Gastroesophageal sphincter (tissue), 4 donors: ENCODE data around the gene FANCI. TPM values are rescaled to one million over a fixed set of nuclear protein-coding genes. Genes with fewer than 3 reads are reported as not detected.

ENCODE experiments used
- ATAC-seq: fragments of 150-250 bp; one replicate; pipeline ENCODE4 v1.9.1; 2016; ENCODE audit warnings: mild to moderate bottlenecking, moderate library complexity
- H3K27ac ChIP-seq, 4 donors: fragments of 200-600 bp; sonication (generic) in 3 of 4; 1 replicate in 3 of 4; 2 replicates in 1 of 4; pipeline ENCODE4 v1.5.1; 2016 to 2019
- H3K27me3 ChIP-seq: fragments of 200-600 bp; sonication (generic); one replicate; pipeline ENCODE4 v1.5.1; 2019
- H3K36me3 ChIP-seq, 2 donors: fragments of 200-600 bp; sonication (generic); one replicate each; pipeline ENCODE4 v1.5.1; 2019; ENCODE audit warnings: control low read depth in 1 of 2
- H3K4me1 ChIP-seq, 3 donors: fragments of 200-600 bp; sonication (generic); 1 replicate in 2 of 3; 2 replicates in 1 of 3; pipeline ENCODE4 v1.5.1; 2016 to 2019; ENCODE audit warnings: control low read depth in 2 of 3
- H3K4me3 ChIP-seq, 2 donors: fragments of 200-600 bp; sonication (generic); one replicate each; pipeline ENCODE4 v1.5.1; 2019; ENCODE audit warnings: mild to moderate bottlenecking in 1 of 2, moderate library complexity in 1 of 2
- H3K9me3 ChIP-seq, 3 donors: fragments of 200-600 bp; sonication (generic); one replicate each; pipeline ENCODE4 v1.5.1; 2017 to 2019; ENCODE audit warnings: control low read depth in 2 of 3
- EP300 ChIP-seq: sonication (generic); formaldehyde crosslinking; IDR thresholded peaks from one replicate; pipeline ENCODE4 v1.6.1; 2017; ENCODE audit warnings: antibody characterized with exemption, mild to moderate bottlenecking
- POLR2A ChIP-seq, 2 donors: fragments of 450-650 bp; IDR thresholded peaks; one replicate each; pipeline ENCODE4 v1.6.1; 2017; ENCODE audit warnings: antibody characterized with exemption in 2 of 2, mild to moderate bottlenecking in 2 of 2, moderate library complexity in 1 of 2
- POLR2AphosphoS5 ChIP-seq: sonication (generic); formaldehyde crosslinking; IDR thresholded peaks from one replicate; pipeline ENCODE4 v1.6.1; 2017; ENCODE audit warnings: antibody characterized with exemption
- WGBS, 2 donors: methylation state at CpG; one replicate each; pipeline ENCODE4 v1.1.5; 2018; ENCODE audit warnings: low coverage in 1 of 2; 5-methylcytosine and 5-hydroxymethylcytosine counted together
- total RNA-seq, 4 donors: library from RNA; depleted of rRNA; stranded (reverse); fragments of >200 nt; gene quantifications; one replicate each; pipeline ENCODE4 v1.1.0, GENCODE V29; 2016
- TF ChIP-seq, protein P1 (sequence below), 4 experiments: fragments of 200-600 bp in 2 of 4; fragments of 450-650 bp in 2 of 4; sonication (generic) in 1 of 4; IDR thresholded peaks; one replicate each; pipeline ENCODE4 v1.5.1; 2017 to 2019; ENCODE audit warnings: antibody characterized with exemption in 4 of 4, mild to moderate bottlenecking in 2 of 4, moderate library complexity in 2 of 4

The FANCI gene
- total RNA-seq, 4 donors from 2014 or later: 1.9 to 12.5 (median 7.1) TPM

DNA sequence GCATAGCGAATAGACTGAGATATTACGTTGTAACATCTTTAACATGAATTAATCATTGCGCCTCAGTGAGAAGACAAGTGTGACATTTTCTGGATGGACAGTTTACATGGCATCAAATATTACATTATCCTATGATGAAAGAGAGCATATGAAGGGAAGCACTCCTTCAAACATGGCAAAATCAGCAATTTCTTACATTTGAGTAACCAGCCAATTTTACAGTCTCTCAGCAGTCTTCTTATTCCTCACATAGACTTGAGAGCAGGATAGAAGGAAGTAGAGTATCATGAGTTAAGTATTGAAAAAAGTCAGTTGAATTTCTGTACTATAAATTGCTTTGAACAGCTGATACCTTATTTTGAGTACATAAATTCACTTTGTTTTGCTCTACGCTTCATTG lies 38.9 kb downstream of the FANCI start:
- H3K4me1 ChIP-seq: no peaks in the 10 kb centered on the region
- WGBS, 2 donors: 96 to 98% methylated on average over 4 of the region's 4 CpGs
- no peaks in the 10 kb centered on the region for H3K27me3 ChIP-seq
- H3K9me3 ChIP-seq: no peaks in the 10 kb centered on the region
- H3K36me3 ChIP-seq: peaks cover 0 to 10% of the 10 kb centered on the region in 2 donors
- no peak overlapping the region for H3K27ac ChIP-seq
- no peak overlapping the region for H3K4me3 ChIP-seq
- TF ChIP-seq, protein P1, sequence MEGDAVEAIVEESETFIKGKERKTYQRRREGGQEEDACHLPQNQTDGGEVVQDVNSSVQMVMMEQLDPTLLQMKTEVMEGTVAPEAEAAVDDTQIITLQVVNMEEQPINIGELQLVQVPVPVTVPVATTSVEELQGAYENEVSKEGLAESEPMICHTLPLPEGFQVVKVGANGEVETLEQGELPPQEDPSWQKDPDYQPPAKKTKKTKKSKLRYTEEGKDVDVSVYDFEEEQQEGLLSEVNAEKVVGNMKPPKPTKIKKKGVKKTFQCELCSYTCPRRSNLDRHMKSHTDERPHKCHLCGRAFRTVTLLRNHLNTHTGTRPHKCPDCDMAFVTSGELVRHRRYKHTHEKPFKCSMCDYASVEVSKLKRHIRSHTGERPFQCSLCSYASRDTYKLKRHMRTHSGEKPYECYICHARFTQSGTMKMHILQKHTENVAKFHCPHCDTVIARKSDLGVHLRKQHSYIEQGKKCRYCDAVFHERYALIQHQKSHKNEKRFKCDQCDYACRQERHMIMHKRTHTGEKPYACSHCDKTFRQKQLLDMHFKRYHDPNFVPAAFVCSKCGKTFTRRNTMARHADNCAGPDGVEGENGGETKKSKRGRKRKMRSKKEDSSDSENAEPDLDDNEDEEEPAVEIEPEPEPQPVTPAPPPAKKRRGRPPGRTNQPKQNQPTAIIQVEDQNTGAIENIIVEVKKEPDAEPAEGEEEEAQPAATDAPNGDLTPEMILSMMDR (IDR thresholded peaks at IDR 0.05): no peak
- TF ChIP-seq EP300: no peak
- TF ChIP-seq POLR2AphosphoS5: no peak
- no peak for TF ChIP-seq POLR2A (IDR thresholded peaks at IDR 0.05)
- no peak for ATAC-seq

DNA sequence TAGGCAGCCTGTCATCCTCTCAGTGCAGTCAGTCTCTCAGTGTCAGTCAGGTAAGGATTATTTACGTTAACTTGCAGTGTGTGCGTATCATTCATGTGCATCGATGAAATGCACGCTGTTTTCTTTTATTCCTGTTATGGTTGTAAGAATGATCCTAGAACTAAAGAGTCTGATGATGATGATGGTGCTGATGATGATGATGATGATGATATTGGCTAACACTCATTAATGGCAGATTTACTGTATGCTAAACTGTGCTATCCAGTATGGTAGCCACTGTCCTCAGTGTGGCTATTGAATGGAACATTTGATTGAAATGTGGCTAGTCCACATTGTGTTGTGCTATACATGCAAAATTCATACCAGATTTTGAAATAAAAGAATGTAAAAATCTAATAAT lies 39.4 kb downstream of the FANCI start:
- no peaks in the 10 kb centered on the region for H3K4me1 ChIP-seq
- H3K36me3 ChIP-seq: peaks cover 0 to 15% of the 10 kb centered on the region in 2 donors
- no peak for TF ChIP-seq EP300
- TF ChIP-seq, protein P1 (IDR thresholded peaks at IDR 0.05): no peak
- 79% methylated on average over 4 of the region's 4 CpGs; no CpG with 5 or more reads in 1 of the 2 donors for WGBS, 2 donors
- no peaks in the 10 kb centered on the region for H3K27me3 ChIP-seq
- H3K27ac ChIP-seq: no peak overlapping the region
- no peaks in the 10 kb centered on the region for H3K9me3 ChIP-seq
- no peak overlapping the region for H3K4me3 ChIP-seq
- no peak for ATAC-seq

DNA sequence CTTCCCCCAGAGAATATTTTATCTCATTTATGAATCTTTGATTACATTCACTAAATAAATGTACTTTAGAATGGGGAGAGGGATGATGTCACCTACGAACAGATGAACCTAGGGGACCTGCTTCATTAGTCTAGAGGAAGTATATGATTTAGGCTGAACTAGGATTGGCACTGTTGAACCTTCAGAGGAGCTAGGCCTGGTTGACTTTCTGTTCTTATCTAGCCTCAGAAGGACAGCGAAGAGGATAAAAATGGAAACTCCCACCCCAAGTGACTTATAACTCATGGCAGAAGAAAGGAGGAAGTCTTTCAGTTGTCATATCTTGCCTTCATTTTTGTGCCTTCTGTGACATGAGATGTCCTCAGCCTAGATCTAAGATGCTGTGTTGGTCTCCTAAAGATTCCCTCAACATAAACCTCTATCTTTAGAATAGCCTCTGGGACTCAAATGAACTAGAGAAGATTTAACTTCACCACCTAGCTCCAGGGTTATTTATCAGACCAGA lies 48.2 kb downstream of the FANCI start:
- Histone ChIP-seq H3K36me3 (peaks cover 0 to 9% of the 10 kb centered on the region in 2 donors), H3K27ac (no peak overlapping the region), H3K9me3 (no peaks in the 10 kb centered on the region), H3K4me3 (no peak overlapping the region), H3K4me1 (no peaks in the 10 kb centered on the region), H3K27me3 (no peaks in the 10 kb centered on the region)
- TF ChIP-seq EP300 (no peak), POLR2A (IDR thresholded peaks at IDR 0.05) (no peak), POLR2AphosphoS5 (no peak)
- TF ChIP-seq, protein P1 (IDR thresholded peaks at IDR 0.05): no peak
- ATAC-seq: no peak
- WGBS, 2 donors: 95% methylated on average over 2 of the region's 2 CpGs

DNA sequence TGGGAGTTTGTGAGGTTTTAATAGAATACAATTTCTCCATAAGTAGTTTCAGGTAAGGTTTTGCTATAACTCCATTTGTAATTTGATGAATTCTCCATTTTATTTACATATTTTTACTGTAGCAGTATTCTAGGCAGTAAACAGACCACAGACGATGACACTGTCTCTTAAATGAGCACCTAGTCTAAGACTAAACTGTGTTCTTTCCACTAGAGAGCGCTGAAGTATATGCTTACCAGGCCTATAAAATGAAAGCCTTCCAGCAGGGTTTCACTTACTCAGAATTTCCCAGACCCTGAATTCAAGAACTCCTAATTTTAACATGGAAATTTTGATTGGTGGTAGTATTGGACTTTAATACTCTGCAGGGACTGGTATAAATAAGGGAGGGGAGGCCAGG lies 49.2 kb downstream of the FANCI start:
- TF ChIP-seq POLR2A (IDR thresholded peaks at IDR 0.05) (no peak), EP300 (no peak), POLR2AphosphoS5 (no peak)
- TF ChIP-seq, protein P1 (IDR thresholded peaks at IDR 0.05): no peak
- no peaks in the 10 kb centered on the region for H3K4me1 ChIP-seq
- H3K27ac ChIP-seq: no peak overlapping the region
- peaks cover 0 to 5% of the 10 kb centered on the region in 2 donors for H3K36me3 ChIP-seq
- no peaks in the 10 kb centered on the region for H3K27me3 ChIP-seq
- H3K4me3 ChIP-seq: no peak overlapping the region
- H3K9me3 ChIP-seq: no peaks in the 10 kb centered on the region
- ATAC-seq: no peak
- WGBS, 2 donors: 88 to 94% methylated on average over 1 to 2 of the region's 2 CpGs

DNA sequence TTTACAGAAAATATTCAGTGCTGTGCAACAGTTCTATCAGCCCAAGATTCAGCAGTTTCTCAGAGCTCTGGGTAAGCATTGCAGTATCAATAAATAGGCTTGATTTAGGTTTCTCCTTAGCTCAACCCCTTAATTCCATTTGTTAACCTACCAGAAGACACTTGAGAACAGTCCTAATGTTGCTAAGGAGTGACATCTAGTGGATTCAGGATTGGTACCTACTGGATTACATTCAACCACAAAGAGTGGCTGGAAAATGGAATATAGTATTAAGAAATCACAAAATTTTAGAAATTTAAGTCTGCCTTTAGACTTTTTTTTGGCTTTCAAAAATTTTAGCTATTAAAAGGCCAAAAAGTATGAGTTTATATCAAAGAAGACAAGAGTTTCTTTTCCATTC lies 56.1 kb downstream of the FANCI start:
- no peak for TF ChIP-seq POLR2A (IDR thresholded peaks at IDR 0.05)
- TF ChIP-seq, protein P1 (IDR thresholded peaks at IDR 0.05): peak in 1 of 4 experiments; percentile 22
- ATAC-seq: no peak
- H3K36me3 ChIP-seq: peaks cover 0 to 7% of the 10 kb centered on the region in 2 donors
- no peak overlapping the region for H3K4me3 ChIP-seq
- H3K27ac ChIP-seq: no peak overlapping the region
- no peaks in the 10 kb centered on the region for H3K4me1 ChIP-seq
- no peaks in the 10 kb centered on the region for H3K27me3 ChIP-seq
- no peaks in the 10 kb centered on the region for H3K9me3 ChIP-seq
